Duodenal mucosa (tissue), 2 donors: ENCODE results near the gene CTDSP2.
A peak's percentile ranks its signal among the peaks of the same experiment; 100 is the strongest.

Experiments used
- H3K27ac ChIP-seq: one replicate; pipeline ENCODE4 v1.7.0; 2013; ENCODE audit warnings: low read depth, low read length
- H3K27me3 ChIP-seq, 2 donors: one replicate each; pipeline ENCODE4 v1.7.0; 2013; ENCODE audit warnings: low read length in 2 of 2, control low read depth in 1 of 2; ENCODE audit not compliant: insufficient read depth in 2 of 2, control insufficient read depth in 1 of 2
- H3K36me3 ChIP-seq, 2 donors: one replicate each; pipeline ENCODE4 v1.7.0; 2013; ENCODE audit warnings: low read length in 2 of 2, control low read depth in 1 of 2; ENCODE audit not compliant: insufficient read depth in 2 of 2, control insufficient read depth in 1 of 2
- H3K4me1 ChIP-seq, 2 donors: one replicate each; pipeline ENCODE4 v1.7.0; 2013; ENCODE audit warnings: low read length in 2 of 2, control low read depth in 1 of 2; ENCODE audit not compliant: insufficient read depth in 2 of 2, control insufficient read depth in 1 of 2
- H3K4me3 ChIP-seq, 2 donors: one replicate each; pipeline ENCODE4 v1.7.0; 2013; ENCODE audit warnings: low read length in 2 of 2, low read depth in 1 of 2
- H3K9ac ChIP-seq, 2 donors: one replicate each; pipeline ENCODE4 v1.7.0; 2013; ENCODE audit warnings: low read length in 2 of 2, low read depth in 1 of 2
- H3K9me3 ChIP-seq, 2 donors: one replicate each; pipeline ENCODE4 v1.7.0; 2013; ENCODE audit warnings: low read length in 2 of 2, control low read depth in 1 of 2; ENCODE audit not compliant: control insufficient read depth in 1 of 2

The CTDSP2 gene

GRCh38 chr12:57835366-57836288 lies 10.9 kb downstream of the CTDSP2 start:
- H3K36me3 ChIP-seq = no peaks in the 10 kb centered on the region
- peak overlapping the region; percentile 9 to 10 for H3K4me3 ChIP-seq
- peak overlapping the region in 1 of 2 donors; percentile 33 for H3K9ac ChIP-seq
- H3K4me1 ChIP-seq = peaks cover 85 to 93% of the 10 kb centered on the region in 2 donors
- no peak overlapping the region for H3K27ac ChIP-seq
- H3K27me3 ChIP-seq = no peaks in the 10 kb centered on the region
- no peaks in the 10 kb centered on the region for H3K9me3 ChIP-seq

- H3K4me1 ChIP-seq = peaks cover 78 to 87% of the 10 kb centered on the region in 2 donors
- H3K9ac ChIP-seq = peak overlapping the region in 1 of 2 donors; percentile 32
- no peak overlapping the region for H3K27ac ChIP-seq
- no peaks in the 10 kb centered on the region for H3K27me3 ChIP-seq
- H3K9me3 ChIP-seq = no peaks in the 10 kb centered on the region
- peaks cover 4 to 5% of the 10 kb centered on the region in 2 donors for H3K36me3 ChIP-seq
- H3K4me3 ChIP-seq = peak overlapping the region in 1 of 2 donors; percentile 29
Measured at GRCh38 chr12:57834086-57834876, 12.2 kb downstream of the CTDSP2 start.

- Histone ChIP-seq H3K36me3 (peaks cover 10 to 11% of the 10 kb centered on the region in 2 donors), H3K9ac (no peak overlapping the region), H3K9me3 (no peaks in the 10 kb centered on the region), H3K4me3 (peak overlapping the region in 1 of 2 donors; percentile 29), H3K27me3 (no peaks in the 10 kb centered on the region), H3K4me1 (peaks cover 77 to 84% of the 10 kb centered on the region in 2 donors), H3K27ac (no peak overlapping the region)
Measured at GRCh38 chr12:57833672-57834071, 12.9 kb downstream of the CTDSP2 start.

GRCh38 chr12:57832966-57833365 lies 13.6 kb downstream of the CTDSP2 start:
- no peak overlapping the region for H3K27ac ChIP-seq
- no peak overlapping the region for H3K9ac ChIP-seq
- H3K9me3 ChIP-seq = no peaks in the 10 kb centered on the region
- H3K4me1 ChIP-seq = peaks cover 70 to 77% of the 10 kb centered on the region in 2 donors
- peaks cover 14 to 17% of the 10 kb centered on the region in 2 donors for H3K36me3 ChIP-seq
- no peak overlapping the region for H3K4me3 ChIP-seq
- H3K27me3 ChIP-seq = no peaks in the 10 kb centered on the region

GRCh38 chr12:57830393-57830792 lies 16.1 kb downstream of the CTDSP2 start:
- Histone ChIP-seq H3K9me3 (no peaks in the 10 kb centered on the region), H3K27me3 (no peaks in the 10 kb centered on the region), H3K27ac (no peak overlapping the region), H3K4me1 (peaks cover 46 to 51% of the 10 kb centered on the region in 2 donors), H3K9ac (no peak overlapping the region), H3K4me3 (no peak overlapping the region), H3K36me3 (peaks cover 35 to 43% of the 10 kb centered on the region in 2 donors)

GRCh38 chr12:57829025-57829777 lies 17.3 kb downstream of the CTDSP2 start:
- Histone ChIP-seq H3K4me1 (peaks cover 39 to 41% of the 10 kb centered on the region in 2 donors), H3K27me3 (no peaks in the 10 kb centered on the region), H3K4me3 (no peak overlapping the region), H3K36me3 (peaks cover 46 to 55% of the 10 kb centered on the region in 2 donors), H3K9ac (no peak overlapping the region), H3K9me3 (no peaks in the 10 kb centered on the region), H3K27ac (no peak overlapping the region)

- Histone ChIP-seq H3K4me1 (peaks cover 20 to 22% of the 10 kb centered on the region in 2 donors), H3K9ac (no peak overlapping the region)
Measured at GRCh38 chr12:57826966-57827365, 19.6 kb downstream of the CTDSP2 start.

GRCh38 chr12:57826400-57826799 lies 20.1 kb downstream of the CTDSP2 start:
- H3K4me1 ChIP-seq = peaks cover 15 to 16% of the 10 kb centered on the region in 2 donors
- H3K4me3 ChIP-seq = no peak overlapping the region
- H3K27me3 ChIP-seq = no peaks in the 10 kb centered on the region
- peaks cover 66 to 83% of the 10 kb centered on the region in 2 donors for H3K36me3 ChIP-seq
- H3K9me3 ChIP-seq = no peaks in the 10 kb centered on the region
- H3K27ac ChIP-seq = no peak overlapping the region
- no peak overlapping the region for H3K9ac ChIP-seq

More at GRCh38 chr12:57826966-57827365, 19.6 kb downstream of the CTDSP2 start:
- Histone ChIP-seq H3K36me3 (peaks cover 66 to 77% of the 10 kb centered on the region in 2 donors), H3K9me3 (no peaks in the 10 kb centered on the region), H3K4me3 (no peak overlapping the region), H3K27me3 (no peaks in the 10 kb centered on the region), H3K27ac (no peak overlapping the region)

- no peak overlapping the region for H3K9ac ChIP-seq
- peaks cover 66 to 93% of the 10 kb centered on the region in 2 donors for H3K36me3 ChIP-seq
- H3K27ac ChIP-seq = no peak overlapping the region
- no peaks in the 10 kb centered on the region for H3K9me3 ChIP-seq
- no peaks in the 10 kb centered on the region for H3K27me3 ChIP-seq
- peaks cover 10 to 12% of the 10 kb centered on the region in 2 donors for H3K4me1 ChIP-seq
- H3K4me3 ChIP-seq = no peak overlapping the region
Measured at GRCh38 chr12:57825451-57825850, 21.1 kb downstream of the CTDSP2 start.
